22Rv1 (cell line): ENCODE data around the gene COX10.

Experiments used
- ZFX ChIP-seq: fragments of 450-650 bp; IDR thresholded peaks from 2 replicates; pipeline ENCODE4 v1.6.1; 2017; ENCODE audit warnings: antibody characterized with exemption, borderline replicate concordance
- TF ChIP-seq, protein P1 (sequence below): fragments of 450-650 bp; IDR thresholded peaks from 2 replicates; pipeline ENCODE4 v1.5.1; 2017; ENCODE audit warnings: mild to moderate bottlenecking

DNA sequence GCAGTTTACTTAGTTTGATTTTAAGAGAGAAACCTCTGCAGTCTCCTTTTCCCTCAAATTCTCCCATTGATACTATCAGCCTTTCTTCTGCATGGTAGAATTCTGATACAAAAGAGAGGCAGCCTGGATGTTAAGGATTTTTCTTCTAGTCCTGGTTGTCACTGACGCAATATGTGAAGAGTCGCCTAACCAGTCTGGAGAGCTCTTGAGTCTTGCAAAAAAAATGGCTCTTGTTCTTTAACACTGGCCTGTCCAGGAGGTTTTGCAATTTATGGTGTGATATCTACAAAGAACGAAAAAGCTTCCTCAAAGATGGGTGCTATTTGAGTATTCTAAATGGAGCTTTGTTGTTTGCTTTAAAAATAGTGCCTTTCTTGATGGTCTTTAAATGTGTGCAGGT lies 28.9 kb downstream of the COX10 start:
- TF ChIP-seq, protein P1, sequence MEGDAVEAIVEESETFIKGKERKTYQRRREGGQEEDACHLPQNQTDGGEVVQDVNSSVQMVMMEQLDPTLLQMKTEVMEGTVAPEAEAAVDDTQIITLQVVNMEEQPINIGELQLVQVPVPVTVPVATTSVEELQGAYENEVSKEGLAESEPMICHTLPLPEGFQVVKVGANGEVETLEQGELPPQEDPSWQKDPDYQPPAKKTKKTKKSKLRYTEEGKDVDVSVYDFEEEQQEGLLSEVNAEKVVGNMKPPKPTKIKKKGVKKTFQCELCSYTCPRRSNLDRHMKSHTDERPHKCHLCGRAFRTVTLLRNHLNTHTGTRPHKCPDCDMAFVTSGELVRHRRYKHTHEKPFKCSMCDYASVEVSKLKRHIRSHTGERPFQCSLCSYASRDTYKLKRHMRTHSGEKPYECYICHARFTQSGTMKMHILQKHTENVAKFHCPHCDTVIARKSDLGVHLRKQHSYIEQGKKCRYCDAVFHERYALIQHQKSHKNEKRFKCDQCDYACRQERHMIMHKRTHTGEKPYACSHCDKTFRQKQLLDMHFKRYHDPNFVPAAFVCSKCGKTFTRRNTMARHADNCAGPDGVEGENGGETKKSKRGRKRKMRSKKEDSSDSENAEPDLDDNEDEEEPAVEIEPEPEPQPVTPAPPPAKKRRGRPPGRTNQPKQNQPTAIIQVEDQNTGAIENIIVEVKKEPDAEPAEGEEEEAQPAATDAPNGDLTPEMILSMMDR: no peak
- TF ChIP-seq ZFX: no peak
